Stomach (tissue), 9 donors: ENCODE measurements around the gene CDC123. TPM values are rescaled to one million over a fixed set of nuclear protein-coding genes. Genes with fewer than 3 reads are reported as not detected.
"Not testable (repeated sequence)": the region's sequence is repeated elsewhere in the genome, so short reads cannot be mapped to it uniquely, and the experiment has no call there.

Source experiments
- DNase-seq, 2 donors: peaks; one replicate each; pipeline versions ENCODE4 v3.0.0 to v3.0.0-alpha.2; 2013 to 2019
- H3K27ac ChIP-seq, 5 donors: fragments of 200-600 bp in 4 of 5; sonication (generic) in 4 of 5; one replicate each; pipeline ENCODE4 v1.5.1; 2013 to 2019; ENCODE audit warnings: mild to moderate bottlenecking in 1 of 5, moderate library complexity in 1 of 5
- H3K27me3 ChIP-seq, 3 donors: fragments of 200-600 bp; sonication (generic); one replicate each; pipeline ENCODE4 v1.5.1; 2017 to 2019; ENCODE audit warnings: mixed run types in 1 of 3
- H3K36me3 ChIP-seq, 4 donors: fragments of 200-600 bp; sonication (generic); 1 replicate in 3 of 4; 2 replicates in 1 of 4; pipeline ENCODE4 v1.5.1; 2016 to 2019
- H3K4me1 ChIP-seq, 4 donors: fragments of 200-600 bp; sonication (generic); one replicate each; pipeline ENCODE4 v1.5.1; 2016 to 2019
- H3K4me3 ChIP-seq, 4 donors: fragments of 200-600 bp; sonication (generic) in 3 of 4; one replicate each; pipeline ENCODE4 v1.5.1; 2016 to 2019; ENCODE audit warnings: mild to moderate bottlenecking in 1 of 4
- H3K9me3 ChIP-seq, 4 donors: fragments of 200-600 bp; sonication (generic); one replicate each; pipeline ENCODE4 v1.5.1; 2016 to 2019
- CTCF ChIP-seq, 7 experiments: fragments of 450-650 bp in 4 of 7; fragments of 200-600 bp in 3 of 7; sonication (generic) in 3 of 7; IDR thresholded peaks; one replicate each; pipeline ENCODE4 v1.5.1; 2016 to 2019; ENCODE audit warnings: antibody characterized with exemption in 7 of 7, control low read depth in 2 of 7, mild to moderate bottlenecking in 1 of 7
- EP300 ChIP-seq: sonication (generic); formaldehyde crosslinking; IDR thresholded peaks from one replicate; pipeline ENCODE4 v1.6.1; 2017; ENCODE audit warnings: antibody characterized with exemption
- POLR2A ChIP-seq, 4 donors: fragments of 450-650 bp; IDR thresholded peaks; one replicate each; pipeline ENCODE4 v1.6.1; 2016; ENCODE audit warnings: antibody characterized with exemption in 4 of 4, control low read depth in 2 of 4, mild to moderate bottlenecking in 1 of 4, moderate library complexity in 1 of 4
- POLR2AphosphoS5 ChIP-seq, 3 donors: sonication (generic); formaldehyde crosslinking; IDR thresholded peaks; one replicate each; pipeline ENCODE4 v1.6.1; 2016; ENCODE audit warnings: antibody characterized with exemption in 3 of 3
- WGBS, 5 donors: extraction: QIAGEN DNeasy Blood & Tissue Kit in 3 of 5; methylation state at CpG; one replicate each; pipeline versions ENCODE4 v1.1.5 to v1.1.7; 2013 to 2018; 5-methylcytosine and 5-hydroxymethylcytosine counted together
- intact Hi-C: fragments of 100-400 bp; cut with DNase I; formaldehyde crosslinking; loops from one replicate; pipeline ENCODE4 v1.15.1; 2023; ENCODE audit warnings: low total_unique reads
- polyA plus RNA-seq, 3 donors: library from polyadenylated mRNA; stranded (reverse); fragments of 200-250 nt; gene quantifications; one replicate each; pipeline ENCODE4 v1.2.3, GENCODE V29; 2013
- total RNA-seq, 5 donors: library from RNA; depleted of rRNA; stranded (reverse); fragments of >200 nt; gene quantifications; one replicate each; pipeline versions ENCODE4 v1.1.0 to v1.2.3, GENCODE V29; 2014 to 2016
- donor health status: healthy with polysubstance abuse.
- donor health status: Bipolar disorder and iron deficiency.
- donor health status: healthy.

CDC123 gene
- total and polyA plus RNA-seq, 8 donors: 22.3 to 103 (median 40.6) TPM

GRCh38 chr10:12243864-12244620, 48.1 kb downstream of the CDC123 start:
- H3K27me3 ChIP-seq: no peaks in the 10 kb centered on the region
- H3K4me3 ChIP-seq: no peak overlapping the region
- DNase-seq: peak in 1 of 2 donors; percentile 28
- peak overlapping the region in 2 of 5 donors; percentile 66 to 74 for H3K27ac ChIP-seq
- H3K36me3 ChIP-seq: peaks cover 38 to 74% (median 71%) of the 10 kb centered on the region in 4 donors
- TF ChIP-seq EP300 (no peak), POLR2AphosphoS5 (IDR thresholded peaks at IDR 0.05) (no peak), POLR2A (IDR thresholded peaks at IDR 0.05) (no peak), CTCF (IDR thresholded peaks at IDR 0.05) (no peak)
- intact Hi-C loops: no loop called here
- peaks cover 0 to 20% (median 0%) of the 10 kb centered on the region in 4 donors for H3K4me1 ChIP-seq
- no peaks in the 10 kb centered on the region for H3K9me3 ChIP-seq
- WGBS, 5 donors: 89 to 95% (median 91%) methylated on average over 18 of the region's 18 CpGs

- intact Hi-C loops: no loop called here
- WGBS, 5 donors: 83 to 94% (median 87%) methylated on average over 10 of the region's 10 CpGs
- Histone ChIP-seq H3K4me3 (no peak overlapping the region), H3K27me3 (no peaks in the 10 kb centered on the region), H3K27ac (no peak overlapping the region), H3K9me3 (no peaks in the 10 kb centered on the region), H3K4me1 (no peaks in the 10 kb centered on the region), H3K36me3 (peaks cover 29 to 65% (median 63%) of the 10 kb centered on the region in 4 donors)
- no peak for TF ChIP-seq POLR2A (IDR thresholded peaks at IDR 0.05)
- TF ChIP-seq EP300: no peak
- TF ChIP-seq POLR2AphosphoS5 (IDR thresholded peaks at IDR 0.05): no peak
- TF ChIP-seq CTCF (IDR thresholded peaks at IDR 0.05): no peak
- DNase-seq: no peak
Measured at GRCh38 chr10:12250181-12250580, 54.2 kb downstream of the CDC123 start.

- H3K9me3 ChIP-seq, H3K4me3 ChIP-seq, DNase-seq, H3K27me3 ChIP-seq, H3K4me1 ChIP-seq, intact Hi-C loops, H3K27ac ChIP-seq: not testable (repeated sequence)
- 82 to 98% (median 96%) methylated on average over 5 of the region's 5 CpGs for WGBS, 5 donors
- H3K36me3 ChIP-seq: peaks cover 25 to 59% (median 58%) of the 10 kb centered on the region in 4 donors
Measured at GRCh38 chr10:12250702-12251101, 54.7 kb downstream of the CDC123 start.

- Histone ChIP-seq H3K27me3 (no peaks in the 10 kb centered on the region), H3K36me3 (peaks cover 17 to 51% (median 49%) of the 10 kb centered on the region in 4 donors), H3K4me1 (no peaks in the 10 kb centered on the region), H3K27ac (no peak overlapping the region), H3K4me3 (no peak overlapping the region), H3K9me3 (no peaks in the 10 kb centered on the region)
- no peak for DNase-seq
- intact Hi-C loops: no loop called here
- TF ChIP-seq EP300 (no peak), CTCF (IDR thresholded peaks at IDR 0.05) (no peak), POLR2AphosphoS5 (IDR thresholded peaks at IDR 0.05) (no peak), POLR2A (IDR thresholded peaks at IDR 0.05) (no peak)
- 87 to 92% (median 89%) methylated on average over 5 of the region's 5 CpGs for WGBS, 5 donors
Measured at GRCh38 chr10:12251581-12251980, 55.6 kb downstream of the CDC123 start.

GRCh38 chr10:12252882-12253546, 57.0 kb downstream of the CDC123 start:
- Histone ChIP-seq H3K27ac (no peak overlapping the region), H3K27me3 (no peaks in the 10 kb centered on the region), H3K9me3 (no peaks in the 10 kb centered on the region), H3K4me1 (no peaks in the 10 kb centered on the region), H3K4me3 (no peak overlapping the region), H3K36me3 (peaks cover 9 to 36% (median 35%) of the 10 kb centered on the region in 4 donors)
- DNase-seq: no peak
- intact Hi-C loops: no loop called here
- TF ChIP-seq EP300 (no peak), CTCF (IDR thresholded peaks at IDR 0.05) (peak in 1 of 7 experiments; percentile 10), POLR2AphosphoS5 (IDR thresholded peaks at IDR 0.05) (no peak), POLR2A (IDR thresholded peaks at IDR 0.05) (no peak)
- 90 to 94% (median 92%) methylated on average over 13 of the region's 13 CpGs for WGBS, 5 donors
